Neuronal stem cell (in vitro differentiated cells): ENCODE results near the gene CLCA2.

Experiments used
- DNase-seq: peaks from one replicate; pipeline ENCODE4 v3.0.0-alpha.2; 2013; ENCODE audit warnings: low spot score
- H2AFZ ChIP-seq: one replicate; pipeline ENCODE4 v1.6.1; 2013; ENCODE audit warnings: mild to moderate bottlenecking, low read length, inconsistent platforms
- H2AK5ac ChIP-seq: 2 replicates; pipeline ENCODE4 v1.6.1; 2013; ENCODE audit warnings: low read depth, mild to moderate bottlenecking, inconsistent platforms, low read length, moderate library complexity, mixed read lengths
- H2BK120ac ChIP-seq: 2 replicates; pipeline ENCODE4 v1.6.1; 2013; ENCODE audit warnings: low read depth, mild to moderate bottlenecking, inconsistent platforms, low read length, moderate library complexity, mixed read lengths
- H2BK12ac ChIP-seq: one replicate; pipeline ENCODE4 v1.6.1; 2013; ENCODE audit warnings: low read length, inconsistent platforms
- H2BK15ac ChIP-seq: 2 replicates; pipeline ENCODE4 v1.6.1; 2013; ENCODE audit warnings: mild to moderate bottlenecking, low read length, inconsistent platforms, mixed read lengths
- H2BK5ac ChIP-seq: one replicate; pipeline ENCODE4 v1.6.1; 2013; ENCODE audit warnings: inconsistent platforms, mild to moderate bottlenecking, low read length, moderate library complexity
- H3K14ac ChIP-seq: one replicate; pipeline ENCODE4 v1.6.1; 2013; ENCODE audit warnings: low read length, inconsistent platforms
- H3K18ac ChIP-seq: 2 replicates; pipeline ENCODE4 v1.6.1; 2013; ENCODE audit warnings: low read length, inconsistent platforms
- H3K23ac ChIP-seq: 2 replicates; pipeline ENCODE4 v1.6.1; 2013; ENCODE audit warnings: low read depth, mild to moderate bottlenecking, mixed read lengths, low read length, inconsistent platforms; ENCODE audit not compliant: poor library complexity
- H3K27ac ChIP-seq: replicated peaks from 3 replicates; pipeline ENCODE4 v1.5.1; 2013; ENCODE audit warnings: low read length, inconsistent platforms
- H3K27me3 ChIP-seq, 3 experiments: 2 replicates each; pipeline ENCODE4 v1.6.1; 2013; ENCODE audit warnings: low read length in 3 of 3, mild to moderate bottlenecking in 2 of 3, inconsistent platforms in 1 of 3, low read depth in 1 of 3, mixed read lengths in 1 of 3, moderate library complexity in 1 of 3; ENCODE audit not compliant: control insufficient read depth in 3 of 3, insufficient read depth in 3 of 3
- H3K36me3 ChIP-seq, 2 donors: replicated peaks in 1 of 2; 2 replicates each; pipeline ENCODE4 v1.6.1; 2013; ENCODE audit warnings: low read length in 2 of 2; ENCODE audit not compliant: control insufficient read depth in 2 of 2, insufficient read depth in 2 of 2
- H3K4ac ChIP-seq: 2 replicates; pipeline ENCODE4 v1.6.1; 2013; ENCODE audit warnings: inconsistent platforms, mild to moderate bottlenecking, low read length, moderate library complexity
- H3K4me1 ChIP-seq, 2 donors: 1 replicate in 1 of 2; 2 replicates in 1 of 2; pipeline ENCODE4 v1.6.1; 2013; ENCODE audit warnings: low read length in 2 of 2, low read depth in 1 of 2; ENCODE audit not compliant: control insufficient read depth in 2 of 2, insufficient read depth in 1 of 2
- H3K4me2 ChIP-seq: one replicate; pipeline ENCODE4 v1.6.1; 2013; ENCODE audit warnings: mild to moderate bottlenecking, low read length, inconsistent platforms; ENCODE audit not compliant: insufficient read depth, poor library complexity, severe bottlenecking
- H3K4me3 ChIP-seq, 2 donors: 2 replicates each; pipeline ENCODE4 v1.5.1; 2013; ENCODE audit warnings: low read length in 2 of 2, mild to moderate bottlenecking in 2 of 2, inconsistent platforms in 1 of 2, moderate library complexity in 1 of 2
- H3K79me1 ChIP-seq: one replicate; pipeline ENCODE4 v1.6.1; 2013; ENCODE audit warnings: low read depth, mild to moderate bottlenecking, inconsistent platforms, low read length, moderate library complexity
- H3K9ac ChIP-seq: one replicate; pipeline ENCODE4 v1.6.1; 2013; ENCODE audit warnings: mild to moderate bottlenecking, low read depth, low read length, inconsistent platforms; ENCODE audit not compliant: poor library complexity
- H3K9me3 ChIP-seq, 2 donors: replicated peaks in 1 of 2; 2 replicates each; pipeline versions ENCODE3 to v1.6.1; 2013; ENCODE audit warnings: low read length in 2 of 2, mild to moderate bottlenecking in 2 of 2, inconsistent platforms in 1 of 2, low read depth in 1 of 2, mixed read lengths in 1 of 2, moderate library complexity in 1 of 2; ENCODE audit not compliant: control insufficient read depth in 2 of 2, insufficient read depth in 1 of 2
- H4K8ac ChIP-seq: one replicate; pipeline ENCODE4 v1.6.1; 2013; ENCODE audit warnings: low read depth, mild to moderate bottlenecking, inconsistent platforms, low read length, moderate library complexity
- H4K91ac ChIP-seq: one replicate; pipeline ENCODE4 v1.6.1; 2013; ENCODE audit warnings: low read length, low read depth, mild to moderate bottlenecking, inconsistent platforms; ENCODE audit not compliant: poor library complexity
- WGBS, 2 donors: extraction: QIAGEN DNeasy Blood & Tissue Kit; methylation state at CpG; one replicate each; pipeline ENCODE4 v1.1.7; 2013; ENCODE audit warnings: missing lambda C conversion rate in 2 of 2, mixed read lengths in 1 of 2; ENCODE audit not compliant: insufficient read length in 2 of 2, insufficient replicate concordance in 1 of 2; ENCODE audit errors: extremely low coverage in 2 of 2; 5-methylcytosine and 5-hydroxymethylcytosine counted together

CLCA2 gene

DNA sequence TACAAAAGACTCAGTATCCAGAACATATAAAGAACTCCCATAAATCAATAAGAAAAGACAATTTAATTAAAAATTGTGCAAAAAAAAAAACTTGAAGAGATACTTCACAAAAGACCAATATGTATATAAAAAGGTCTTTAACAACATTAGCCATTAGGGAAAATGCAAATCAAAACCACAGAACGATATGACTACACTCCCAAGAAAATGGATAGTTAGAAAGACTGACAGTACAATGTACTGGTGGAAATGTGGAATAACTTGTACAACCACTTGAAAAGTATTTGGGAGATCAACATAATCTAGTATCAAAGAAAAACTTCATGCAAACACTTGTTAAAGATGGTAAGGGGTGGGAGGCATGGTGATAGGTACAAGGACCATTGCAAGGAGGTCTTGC is 40.8 kb downstream of the CLCA2 start:
- H3K36me3 ChIP-seq, result no peaks in the 10 kb centered on the region
- no CpG with 5 or more reads among the region's 1 CpG for WGBS, 2 donors

DNA sequence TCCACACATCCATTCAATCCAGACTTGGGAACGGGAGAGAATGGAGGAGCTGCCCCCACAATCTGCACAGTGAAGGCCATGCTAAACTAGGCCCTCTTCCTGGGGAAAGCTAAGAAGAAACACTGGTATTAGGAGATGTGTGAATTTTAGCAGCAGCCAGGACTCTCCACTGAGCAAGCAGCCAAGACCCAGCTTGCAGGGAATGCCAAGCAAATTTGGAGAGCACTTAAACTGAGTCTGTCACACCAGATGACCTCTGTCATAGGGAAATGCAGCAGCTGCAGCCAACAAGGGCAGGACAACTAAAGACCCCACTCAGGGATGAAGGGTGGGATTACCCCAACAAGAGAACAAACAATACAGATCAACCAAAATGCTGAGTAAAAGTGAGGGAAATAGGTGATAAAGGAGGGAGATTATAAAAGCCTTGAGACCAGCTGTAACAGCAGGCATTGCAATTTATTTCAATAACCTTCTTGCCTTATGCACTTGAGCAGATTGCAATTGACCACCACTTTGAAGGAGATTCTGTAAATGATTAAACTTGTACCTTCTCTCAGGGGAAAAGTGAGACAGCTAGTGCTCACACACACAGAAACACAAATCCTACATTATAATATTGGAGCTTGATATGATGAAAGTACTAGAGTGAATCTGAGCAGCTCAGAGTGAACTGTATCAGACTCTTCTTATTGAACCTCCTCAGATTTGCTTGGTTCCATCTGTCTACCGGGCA is 42.3 kb downstream of the CLCA2 start:
- no peak overlapping the region for H2BK12ac ChIP-seq

More for the DNA sequence above, 40.8 kb downstream of the CLCA2 start:
- no peak overlapping the region for H2BK12ac ChIP-seq
- DNase-seq, result no peak
- H2BK120ac ChIP-seq, result no peak overlapping the region
- H3K18ac ChIP-seq, result no peak overlapping the region
- H4K91ac ChIP-seq, result no peak overlapping the region
- no peak overlapping the region for H2BK15ac ChIP-seq
- H3K27ac ChIP-seq, result no peak overlapping the region
- H2BK5ac ChIP-seq, result no peak overlapping the region
- H4K8ac ChIP-seq, result no peak overlapping the region
- H3K9ac ChIP-seq, result no peak overlapping the region
- H3K9me3 ChIP-seq, result peaks cover 0 to 2% of the 10 kb centered on the region in 2 donors
- H2AFZ ChIP-seq, result no peak overlapping the region
- no peaks in the 10 kb centered on the region for H3K79me1 ChIP-seq
- H3K4me1 ChIP-seq, result no peaks in the 10 kb centered on the region
- H3K4me2 ChIP-seq, result no peak overlapping the region
- no peaks in the 10 kb centered on the region for H3K27me3 ChIP-seq
- H3K23ac ChIP-seq, result no peak overlapping the region
- no peak overlapping the region for H2AK5ac ChIP-seq
- H3K4me3 ChIP-seq, result no peak overlapping the region
- no peak overlapping the region for H3K4ac ChIP-seq
- no peak overlapping the region for H3K14ac ChIP-seq

DNA sequence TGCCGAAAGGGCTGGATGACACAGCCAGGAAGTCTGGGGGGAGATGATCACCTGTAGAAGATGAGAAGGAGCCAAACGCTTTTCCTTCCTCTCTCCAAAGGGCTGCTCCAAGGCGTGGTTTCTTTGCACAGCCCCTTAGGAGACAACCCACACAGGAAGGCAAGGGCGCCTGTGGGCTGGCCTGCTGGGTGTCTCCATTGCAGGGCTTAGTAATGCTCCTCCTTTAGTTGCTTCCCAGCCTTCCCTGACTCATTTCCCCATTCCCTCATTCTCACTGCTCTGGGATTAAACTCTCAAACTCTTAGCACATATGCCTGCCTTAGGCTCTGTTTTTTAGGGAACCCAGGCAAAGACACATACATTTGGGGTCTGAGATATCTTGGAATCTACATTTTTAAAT is 43.0 kb downstream of the CLCA2 start:
- Histone ChIP-seq H2BK12ac (no peak overlapping the region), H2AK5ac (no peak overlapping the region), H3K27me3 (no peaks in the 10 kb centered on the region), H2BK5ac (no peak overlapping the region), H3K27ac (no peak overlapping the region), H3K4me1 (no peaks in the 10 kb centered on the region), H3K9me3 (peaks cover 0 to 2% of the 10 kb centered on the region in 2 donors), H2AFZ (no peak overlapping the region), H3K4me2 (no peak overlapping the region), H3K79me1 (no peaks in the 10 kb centered on the region), H2BK120ac (no peak overlapping the region), H3K23ac (no peak overlapping the region), H3K18ac (no peak overlapping the region), H4K8ac (no peak overlapping the region), H3K36me3 (no peaks in the 10 kb centered on the region), H3K14ac (no peak overlapping the region), H3K4ac (no peak overlapping the region), H3K9ac (no peak overlapping the region), H3K4me3 (no peak overlapping the region), H2BK15ac (no peak overlapping the region), H4K91ac (no peak overlapping the region)
- WGBS, 2 donors, result no CpG with 5 or more reads among the region's 4 CpGs
- no peak for DNase-seq

More for the DNA sequence above, 42.3 kb downstream of the CLCA2 start:
- Histone ChIP-seq H3K27me3 (no peaks in the 10 kb centered on the region), H3K4me3 (no peak overlapping the region), H2AK5ac (no peak overlapping the region), H3K27ac (no peak overlapping the region), H4K91ac (no peak overlapping the region), H3K23ac (no peak overlapping the region), H2BK15ac (no peak overlapping the region), H3K14ac (no peak overlapping the region), H4K8ac (no peak overlapping the region), H3K4ac (no peak overlapping the region), H2BK120ac (no peak overlapping the region), H2AFZ (no peak overlapping the region), H2BK5ac (no peak overlapping the region), H3K4me2 (no peak overlapping the region), H3K4me1 (no peaks in the 10 kb centered on the region), H3K79me1 (no peaks in the 10 kb centered on the region), H3K36me3 (no peaks in the 10 kb centered on the region), H3K9me3 (peaks cover 0 to 2% of the 10 kb centered on the region in 2 donors), H3K9ac (no peak overlapping the region), H3K18ac (no peak overlapping the region)
- DNase-seq, result no peak
- WGBS, 2 donors, result no CpG with 5 or more reads among the region's 2 CpGs

DNA sequence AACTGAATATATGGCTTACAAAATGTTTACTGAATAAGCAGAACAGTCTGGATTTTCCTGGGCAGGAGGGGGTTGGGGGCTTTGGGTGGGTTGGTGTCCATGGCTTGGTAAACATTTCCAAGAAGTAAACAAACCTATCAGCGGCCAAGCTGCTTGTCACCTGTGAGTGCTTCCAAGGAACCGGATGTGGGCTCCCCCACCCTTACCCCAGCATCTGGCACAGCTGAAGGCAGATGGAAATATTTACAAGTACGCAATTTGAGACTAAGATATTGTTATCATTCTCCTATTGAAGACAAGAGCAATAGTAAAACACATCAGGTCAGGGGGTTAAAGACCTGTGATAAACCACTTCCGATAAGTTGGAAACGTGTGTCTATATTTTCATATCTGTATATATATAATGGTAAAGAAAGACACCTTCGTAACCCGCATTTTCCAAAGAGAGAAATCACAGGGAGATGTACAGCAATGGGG is 44.6 kb downstream of the CLCA2 start, which contains the start of gene CLCA1:
TSS of gene CLCA1 (plus strand) at position 427 of the 477 bp plus-strand sequence. CDS start at position 472, 45 bp downstream.
- H3K79me1 ChIP-seq, result no peaks in the 10 kb centered on the region
- H3K23ac ChIP-seq, result no peak within 1 kb of the TSS
- H4K91ac ChIP-seq, result no peak within 1 kb of the TSS
- H3K9me3 ChIP-seq, result peaks cover 0 to 2% of the 10 kb centered on the region in 2 donors
- H3K27me3 ChIP-seq, result no peaks in the 10 kb centered on the region
- no peak within 1 kb of the TSS for H2AFZ ChIP-seq
- no CpG with 5 or more reads among the region's 7 CpGs for WGBS, 2 donors
- H3K4ac ChIP-seq, result no peak within 1 kb of the TSS
- no peak within 1 kb of the TSS for H2BK5ac ChIP-seq
- no peak within 1 kb of the TSS for H4K8ac ChIP-seq
- DNase-seq, result no peak
- no peak within 1 kb of the TSS for H2AK5ac ChIP-seq
- no peak within 1 kb of the TSS for H3K4me3 ChIP-seq
- no peaks in the 10 kb centered on the region for H3K36me3 ChIP-seq
- H2BK12ac ChIP-seq, result no peak within 1 kb of the TSS
- no peak within 1 kb of the TSS for H2BK15ac ChIP-seq
- H3K14ac ChIP-seq, result no peak within 1 kb of the TSS
- H2BK120ac ChIP-seq, result no peak within 1 kb of the TSS
- no peak within 1 kb of the TSS for H3K18ac ChIP-seq
- H3K9ac ChIP-seq, result no peak within 1 kb of the TSS
- H3K27ac ChIP-seq, result no peak within 1 kb of the TSS
- H3K4me1 ChIP-seq, result no peaks in the 10 kb centered on the region
- H3K4me2 ChIP-seq, result no peak within 1 kb of the TSS
